Pons (tissue), 1 donor: ENCODE data around the gene HPCAL1.

ENCODE experiments used
- DNase-seq: peaks from one replicate; pipeline ENCODE4 v3.0.0-alpha.2; 2016; ENCODE audit warnings: low spot score

The HPCAL1 gene

GRCh38 chr2:10407841-10408648, 105.3 kb downstream of the HPCAL1 start:
- DNase-seq = no peak

GRCh38 chr2:10408649-10409579, 106.2 kb downstream of the HPCAL1 start:
- peak; percentile 60 for DNase-seq

GRCh38 chr2:10410001-10410822, 107.5 kb downstream of the HPCAL1 start:
- no peak for DNase-seq

GRCh38 chr2:10410823-10411437, 108.2 kb downstream of the HPCAL1 start:
- no peak for DNase-seq

GRCh38 chr2:10411557-10411956, 108.9 kb downstream of the HPCAL1 start:
- no peak for DNase-seq

- no peak for DNase-seq
These were observed 109.7 kb downstream of the HPCAL1 start for GRCh38 chr2:10412380-10412779.

- DNase-seq = no peak
These were observed 110.8 kb downstream of the HPCAL1 start for GRCh38 chr2:10413503-10413902.

- no peak for DNase-seq
These were observed 111.3 kb downstream of the HPCAL1 start for GRCh38 chr2:10413991-10414451.

- no peak for DNase-seq
These were observed 111.9 kb downstream of the HPCAL1 start for GRCh38 chr2:10414591-10414990.

GRCh38 chr2:10415048-10415447, 112.3 kb downstream of the HPCAL1 start:
- no peak for DNase-seq

- DNase-seq = no peak
These were observed 112.9 kb downstream of the HPCAL1 start for GRCh38 chr2:10415640-10416039.

- DNase-seq = no peak
These were observed 115.0 kb downstream of the HPCAL1 start for GRCh38 chr2:10417551-10418335.

GRCh38 chr2:10419553-10420257, 117.0 kb downstream of the HPCAL1 start:
- DNase-seq = no peak

- DNase-seq = no peak
These were observed 119.5 kb downstream of the HPCAL1 start for GRCh38 chr2:10422251-10422650.

- DNase-seq = no peak
These were observed 120.2 kb downstream of the HPCAL1 start for GRCh38 chr2:10422732-10423399.

GRCh38 chr2:10423400-10423774, 120.7 kb downstream of the HPCAL1 start:
- no peak for DNase-seq

- no peak for DNase-seq
These were observed 121.3 kb downstream of the HPCAL1 start for GRCh38 chr2:10424051-10424450.

- DNase-seq = no peak
These were observed 122.3 kb downstream of the HPCAL1 start for GRCh38 chr2:10424916-10425505.

- DNase-seq = no peak
These were observed 123.0 kb downstream of the HPCAL1 start for GRCh38 chr2:10425699-10426098.
